Right ventricle myocardium inferior (tissue), 1 donor: ENCODE measurements around the gene ARHGDIB. TPM values are rescaled to one million over a fixed set of nuclear protein-coding genes. Genes with fewer than 3 reads are reported as not detected.

Experiments used
- ATAC-seq: fragments of 200-7000 bp; cut with Tn5 transposase; one replicate; pipeline ENCODE4 v1.9.1; 2020; ENCODE audit warnings: mild to moderate bottlenecking, moderate library complexity
- DNase-seq: peaks from one replicate; pipeline ENCODE4 v3.0.0; 2021; ENCODE audit errors: missing footprints
- intact Hi-C: fragments of 100-400 bp; cut with DNase I; formaldehyde crosslinking; loops from one replicate; pipeline ENCODE4 v1.11.0; 2022
- total RNA-seq: library from RNA; stranded (reverse); fragmentation: NEBNext Ultra II Directional; extraction: Animal tissue kit (Norgen Biotek cat#: 25700); gene quantifications from one replicate; pipeline ENCODE4 v1.2.1, GENCODE V29; 2021
- donor health status: DM: no; HTN: yes; CAD: no; lungs with severe emphysema.

The ARHGDIB gene
- total RNA-seq, 1 donor from 2014 or later, result 72.1 TPM

DNA sequence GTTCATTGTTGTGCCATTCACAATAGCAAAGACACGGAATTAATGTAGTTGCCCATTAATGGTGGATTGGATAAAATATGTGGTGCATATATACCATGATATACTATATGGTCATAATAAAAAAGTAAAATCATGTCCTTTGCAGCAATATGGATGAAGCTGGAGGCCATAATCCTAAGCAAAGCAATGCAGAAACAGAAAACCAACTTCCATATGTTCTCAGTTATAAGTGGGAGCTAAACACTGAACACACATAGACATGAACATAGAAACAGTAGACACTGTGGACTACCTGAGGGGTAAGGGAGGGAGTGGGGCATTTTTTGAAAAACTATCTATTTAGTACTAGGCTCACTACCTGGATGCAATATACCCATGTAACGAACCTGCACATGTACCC is 20.0 kb downstream of the ARHGDIB start:
- ATAC-seq (no peak), DNase-seq (no peak)
- intact Hi-C loops, result no loop called here

- no peak for ATAC-seq
- intact Hi-C loops, result no loop called here
- no peak for DNase-seq
Observed at GRCh38 chr12:14938301-14938700, 23.1 kb downstream of the ARHGDIB start, which contains the start of gene ERP27. Gene ERP27, minus strand, starts transcription at chr12:14938537. Its CDS starts 29 bp downstream, at chr12:14938508.

DNA sequence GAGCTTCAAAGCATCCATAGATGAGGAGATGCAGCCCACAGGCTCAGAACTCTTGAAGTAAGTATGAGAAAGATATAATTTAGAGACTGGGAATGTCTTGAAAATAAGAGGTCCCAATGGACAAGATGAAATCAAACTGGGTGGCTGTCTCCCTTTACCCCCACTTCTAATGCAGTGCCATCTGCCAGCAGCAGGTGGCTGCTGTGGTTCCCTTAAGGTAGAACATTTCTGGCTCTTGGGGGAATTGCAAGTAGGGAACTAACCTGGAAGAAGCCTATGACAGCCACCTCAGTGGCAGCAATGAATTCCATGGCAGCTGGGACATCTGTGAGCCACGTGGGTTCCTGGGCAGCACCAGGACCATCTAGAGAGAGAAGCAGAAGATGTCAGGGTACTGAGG is 23.7 kb downstream of the ARHGDIB start:
- no peak for ATAC-seq
- DNase-seq, result no peak
- intact Hi-C loops, result no loop called here

GRCh38 chr12:14937014-14937413 is 24.4 kb downstream of the ARHGDIB start:
- ATAC-seq (no peak), DNase-seq (no peak)
- intact Hi-C loops, result no loop called here

DNA sequence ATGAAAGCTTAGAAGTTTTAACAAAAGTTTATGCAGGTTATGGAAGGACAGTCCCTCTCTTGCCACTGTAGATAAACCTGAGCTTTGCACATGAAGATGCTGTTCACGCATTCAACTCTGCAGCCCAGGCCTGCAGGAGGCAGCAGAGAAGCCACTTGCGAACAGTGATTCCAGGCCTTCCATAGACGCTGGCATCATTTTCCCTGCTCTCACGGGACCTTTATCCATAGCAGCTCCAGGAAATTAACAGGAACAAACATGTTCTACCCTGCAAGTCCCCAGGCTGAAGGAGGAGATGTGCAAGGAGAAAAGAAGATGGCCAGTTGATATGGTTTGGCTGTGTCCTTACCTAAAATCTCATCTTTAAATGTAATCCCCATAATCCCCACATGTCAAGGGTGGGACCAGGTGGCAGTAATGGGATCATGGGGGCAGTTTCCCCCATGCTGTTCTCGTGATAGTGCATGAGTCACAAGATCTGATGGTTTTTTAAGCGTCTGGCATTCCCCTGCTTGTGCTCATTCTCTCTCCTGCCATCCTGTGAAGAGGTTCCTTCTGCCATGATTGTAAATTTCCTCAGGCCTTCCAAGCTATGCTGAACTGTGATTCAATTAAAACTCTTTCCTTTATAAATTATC is 25.1 kb downstream of the ARHGDIB start:
- ATAC-seq, result no peak
- no peak for DNase-seq
- intact Hi-C loops, result no loop called here

DNA sequence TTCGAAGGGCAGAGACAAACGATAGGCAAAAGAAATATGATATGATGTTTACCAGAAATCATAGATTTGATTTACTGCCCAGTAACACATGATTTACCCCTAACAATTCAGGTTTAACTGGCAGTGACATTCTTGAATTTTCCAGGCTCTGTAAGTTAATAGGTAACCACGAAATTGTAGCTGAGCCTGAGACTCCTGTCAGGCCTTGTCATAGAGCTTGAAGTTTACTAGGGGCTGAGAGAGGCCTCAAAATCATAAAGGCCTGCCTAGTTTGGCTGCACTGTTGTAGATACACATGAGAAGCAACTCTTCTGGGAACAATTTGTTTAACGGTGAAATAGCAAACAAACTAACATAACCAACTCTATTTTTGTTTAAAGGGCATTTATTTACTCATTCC is 26.4 kb downstream of the ARHGDIB start:
- intact Hi-C loops, result no loop called here
- ATAC-seq, result no peak
- DNase-seq, result no peak

DNA sequence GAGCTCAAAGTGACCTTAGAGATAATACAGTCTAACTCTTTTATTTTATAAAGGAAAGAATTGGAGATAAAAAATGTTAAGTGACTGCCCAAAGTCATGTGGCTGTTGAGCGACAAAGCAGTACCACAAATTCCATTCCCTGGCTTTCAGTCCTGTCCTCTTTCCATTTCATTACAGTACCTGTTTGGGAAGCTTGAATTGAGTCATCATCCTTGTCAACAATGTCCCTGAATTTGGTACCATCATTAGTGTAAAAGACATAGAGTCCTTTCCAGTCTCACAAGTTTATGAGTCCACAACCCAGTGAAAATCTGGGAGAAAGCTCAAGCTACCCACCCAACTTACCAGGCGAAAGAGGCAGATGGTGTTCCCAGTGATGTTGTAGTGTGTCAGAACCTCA is 26.9 kb downstream of the ARHGDIB start:
- no peak for ATAC-seq
- intact Hi-C loops, result no loop called here
- no peak for DNase-seq

DNA sequence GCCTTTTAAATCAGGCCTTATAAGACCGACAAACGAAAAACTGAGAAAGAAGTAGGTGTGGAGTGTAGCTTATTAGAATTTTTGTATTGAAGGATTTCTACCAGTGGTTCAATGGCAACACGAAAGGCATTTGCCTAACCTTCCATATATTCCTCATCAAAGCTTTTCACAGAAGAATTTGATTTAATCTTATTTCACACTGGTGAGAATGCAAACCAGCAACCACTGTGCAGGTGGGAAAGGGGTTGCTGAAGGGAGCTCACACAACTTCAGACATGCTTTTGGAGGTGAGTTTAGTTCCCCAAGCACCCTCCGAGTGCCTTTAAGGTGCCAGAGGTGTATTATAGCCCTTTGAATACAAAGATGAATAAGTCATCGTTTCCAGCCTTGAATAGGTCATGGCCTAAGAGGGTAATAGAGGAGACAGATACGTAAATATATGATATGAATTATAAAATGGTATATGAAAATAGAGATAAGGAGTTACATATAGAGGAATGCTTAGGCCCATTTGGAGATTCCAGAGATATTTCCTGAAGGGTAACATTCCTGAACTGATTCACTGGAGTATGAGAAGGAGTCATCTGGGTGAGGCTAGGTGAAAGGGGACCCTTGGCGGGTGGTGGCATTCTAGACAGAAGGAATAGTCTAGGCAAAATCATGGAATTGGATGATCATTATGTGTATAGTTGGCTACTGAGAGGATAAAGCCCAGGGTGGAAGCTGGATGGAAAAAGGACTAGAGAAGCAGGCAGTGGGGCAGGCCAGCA is 29.4 kb downstream of the ARHGDIB start:
- intact Hi-C loops, result no loop called here
- DNase-seq, result no peak
- no peak for ATAC-seq

DNA sequence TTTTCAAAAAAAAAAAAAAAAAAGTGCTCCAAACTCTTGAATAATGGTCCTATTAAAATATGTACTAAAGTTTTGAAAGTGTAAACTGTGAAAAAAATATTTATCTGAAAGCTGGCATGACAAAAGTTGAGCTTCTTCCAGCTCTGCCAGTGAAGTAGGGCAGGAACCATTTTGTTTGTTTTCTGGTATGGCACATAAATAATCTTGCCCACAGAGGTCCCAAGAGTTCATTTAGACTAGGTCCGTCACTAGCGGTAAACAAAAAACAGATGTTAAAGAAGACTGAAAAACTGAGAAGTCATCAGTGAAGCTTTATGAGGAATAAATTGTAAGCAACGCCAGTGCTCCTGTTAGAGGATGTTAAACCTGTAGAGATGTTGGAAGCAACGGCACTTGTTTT is 30.0 kb downstream of the ARHGDIB start:
- no peak for DNase-seq
- ATAC-seq, result no peak
- intact Hi-C loops, result no loop called here

- DNase-seq (no peak), ATAC-seq (no peak)
- intact Hi-C loops, result no loop called here
Observed at GRCh38 chr12:14930299-14930698, 31.1 kb downstream of the ARHGDIB start.

- no peak for DNase-seq
- intact Hi-C loops, result no loop called here
- ATAC-seq, result no peak
Observed at GRCh38 chr12:14928931-14929330, 32.5 kb downstream of the ARHGDIB start.

DNA sequence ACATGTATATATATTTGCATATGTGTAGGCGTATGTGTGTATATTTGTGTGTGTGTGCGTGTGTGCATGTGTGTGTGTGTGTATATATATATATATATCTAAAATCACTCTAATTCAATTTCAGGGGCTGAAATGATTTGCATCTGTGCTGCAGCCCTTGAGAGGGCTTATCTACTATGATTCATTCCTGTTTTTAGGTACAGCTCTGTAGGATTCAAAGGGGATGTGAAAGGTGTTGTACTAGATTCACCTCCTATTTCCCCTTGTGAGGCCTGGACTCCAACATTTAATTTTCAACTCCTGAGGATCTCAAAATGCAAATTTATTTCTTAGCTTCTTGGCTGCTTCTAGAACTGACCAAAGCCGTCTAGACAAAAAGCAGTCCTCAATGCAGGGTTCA is 34.1 kb downstream of the ARHGDIB start:
- intact Hi-C loops, result no loop called here
- no peak for DNase-seq
- no peak for ATAC-seq

DNA sequence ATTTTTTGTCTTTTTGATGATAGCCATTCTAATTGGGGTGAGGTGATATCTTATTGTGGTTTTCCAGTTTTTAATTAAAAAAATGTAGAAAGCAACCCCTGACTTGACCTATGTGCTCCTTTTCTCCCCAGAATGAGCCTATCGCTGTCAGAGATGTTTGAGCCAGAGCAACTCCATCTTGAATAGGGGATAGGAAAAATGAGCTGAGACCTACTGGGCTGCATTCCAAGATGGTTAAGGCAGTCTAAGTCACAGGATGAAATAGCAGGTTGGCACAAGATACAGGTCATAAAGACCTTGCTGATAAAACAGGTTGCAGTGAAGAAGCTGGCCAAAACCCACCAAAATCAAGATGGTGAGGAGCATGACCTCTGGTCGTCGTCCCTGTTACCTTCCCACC is 36.9 kb downstream of the ARHGDIB start:
- intact Hi-C loops, result no loop called here
- DNase-seq, result no peak
- ATAC-seq, result no peak

GRCh38 chr12:14923944-14924343 is 37.5 kb downstream of the ARHGDIB start:
- DNase-seq (no peak), ATAC-seq (no peak)
- intact Hi-C loops, result no loop called here

GRCh38 chr12:14921218-14921617 is 40.2 kb downstream of the ARHGDIB start:
- DNase-seq (no peak), ATAC-seq (no peak)
- intact Hi-C loops, result no loop called here

- intact Hi-C loops, result no loop called here
- DNase-seq, result no peak
- ATAC-seq, result no peak
Observed at GRCh38 chr12:14920475-14921126, 40.8 kb downstream of the ARHGDIB start.

- DNase-seq, result no peak
- no peak for ATAC-seq
- intact Hi-C loops, result no loop called here
Observed at GRCh38 chr12:14919455-14919854, 41.9 kb downstream of the ARHGDIB start.

DNA sequence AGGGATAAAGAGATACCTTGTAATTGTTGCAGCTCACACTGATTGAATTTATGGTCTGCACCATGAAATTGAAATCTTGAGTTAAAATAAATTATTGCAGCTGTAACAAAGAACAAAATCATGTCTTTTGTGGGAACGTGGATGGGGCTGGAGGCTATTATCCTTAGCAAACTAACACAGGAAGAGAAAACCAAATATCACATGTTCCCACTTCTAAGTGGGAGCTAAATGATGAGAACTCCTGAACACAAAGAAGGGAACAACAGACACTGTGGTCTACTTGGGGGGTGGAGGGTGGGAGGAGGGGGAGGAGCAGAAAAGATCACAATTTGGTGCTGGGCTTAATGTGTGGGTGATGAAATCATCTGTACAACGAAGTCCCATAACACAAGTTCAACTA is 45.7 kb downstream of the ARHGDIB start:
- DNase-seq, result no peak
- intact Hi-C loops, result no loop called here

DNA sequence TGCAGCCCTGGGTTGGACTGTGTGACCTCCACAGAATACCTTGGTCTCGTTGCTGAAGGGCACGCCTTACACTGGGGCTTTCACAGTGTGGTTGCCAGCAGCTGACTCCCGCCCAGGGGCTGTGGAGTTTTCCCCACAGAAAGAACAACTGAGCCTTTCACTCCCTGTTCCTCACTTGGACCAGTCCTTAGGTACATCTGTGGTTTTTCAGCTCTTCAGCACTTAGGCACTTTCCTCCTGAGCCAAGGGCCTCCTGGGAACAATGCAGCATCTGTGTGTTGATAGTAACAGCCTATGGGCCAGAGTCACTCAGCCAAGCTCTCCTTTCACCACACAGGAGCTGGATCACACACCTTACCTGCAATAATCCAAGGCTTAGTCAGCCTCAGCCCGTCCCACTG is 48.0 kb downstream of the ARHGDIB start:
- DNase-seq, result peak; percentile 81
- peak; percentile 97 for ATAC-seq
- intact Hi-C loops, result no loop called here

More for the DNA sequence above, 45.7 kb downstream of the ARHGDIB start:
- ATAC-seq, result no peak

- no peak for DNase-seq
- intact Hi-C loops, result no loop called here
Observed at GRCh38 chr12:14911131-14911530, 50.3 kb downstream of the ARHGDIB start.

More at GRCh38 chr12:14911131-14911530, 50.3 kb downstream of the ARHGDIB start:
- ATAC-seq, result no peak
